PC-9 (cell line): ENCODE measurements around the gene JAML. TPM values are rescaled to one million over a fixed set of nuclear protein-coding genes. Genes with fewer than 3 reads are reported as not detected.

Experiments
- BruUV-seq: library from RNA; stranded (reverse); fragments of 400-500 nt; replicated peaks from 2 replicates; lab custom pipeline; 2021; lab: Mats Ljungman, UMichigan
- CTCF ChIA-PET: fragments of 300-600 bp; sonication (Branson Sonifier 250); formaldehyde crosslinking; loops from one replicate; lab custom pipeline; 2022; ENCODE audit warnings: antibody characterized with exemption; lab: Charles Lee
- POLR2A ChIA-PET: fragments of 300-600 bp; sonication (Branson Sonifier 250); formaldehyde crosslinking; loops from one replicate; lab custom pipeline; 2022; ENCODE audit warnings: antibody characterized with exemption; ENCODE audit not compliant: unreplicated experiment; lab: Charles Lee
- DNase-seq, 2 experiments: peaks; one replicate each; pipeline versions ENCODE4 v3.0.0 to v3.0.0-alpha.2; 2015 to 2022; ENCODE audit warnings: mixed read lengths in 1 of 2
- H2AFZ ChIP-seq: fragments of 200-600 bp; sonication (generic); 2 replicates; pipeline ENCODE4 v1.8.1; 2017; ENCODE audit warnings: antibody characterized with exemption
- H3F3A ChIP-seq: fragments of 200-600 bp; sonication (generic); 2 replicates; pipeline ENCODE4 v1.8.1; 2017; ENCODE audit warnings: antibody characterized with exemption, mild to moderate bottlenecking, low read depth; ENCODE audit not compliant: insufficient read depth
- H3K27ac ChIP-seq: fragments of 200-600 bp; sonication (generic); 2 replicates; pipeline ENCODE4 v1.6.1; 2016; ENCODE audit warnings: mixed run types
- H3K27me3 ChIP-seq: fragments of 200-600 bp; sonication (generic); 2 replicates; pipeline ENCODE4 v1.6.1; 2016; ENCODE audit warnings: low read depth, mixed run types; ENCODE audit not compliant: insufficient read depth
- H3K36me3 ChIP-seq: fragments of 200-600 bp; sonication (generic); 2 replicates; pipeline ENCODE4 v1.6.1; 2016; ENCODE audit warnings: low read depth, mixed run types
- H3K4me1 ChIP-seq: fragments of 200-600 bp; sonication (generic); replicated peaks from 2 replicates; pipeline ENCODE4 v1.6.1; 2016; ENCODE audit warnings: mixed run types; ENCODE audit not compliant: insufficient read depth
- H3K4me2 ChIP-seq: fragments of 200-600 bp; sonication (generic); 2 replicates; pipeline ENCODE4 v1.6.1; 2017; ENCODE audit warnings: mixed run types
- H3K4me3 ChIP-seq: fragments of 200-600 bp; sonication (generic); 2 replicates; pipeline ENCODE4 v1.6.1; 2016; ENCODE audit warnings: mixed run types
- H3K79me2 ChIP-seq: fragments of 200-600 bp; sonication (generic); 2 replicates; pipeline ENCODE4 v1.6.1; 2017; ENCODE audit warnings: low read depth, mixed run types
- H3K9me2 ChIP-seq: fragments of 200-600 bp; sonication (generic); 2 replicates; pipeline ENCODE4 v1.8.1; 2017; ENCODE audit warnings: mild to moderate bottlenecking; ENCODE audit not compliant: insufficient read depth
- H3K9me3 ChIP-seq: fragments of 200-600 bp; sonication (generic); 2 replicates; pipeline ENCODE4 v1.8.1; 2016; ENCODE audit warnings: low read depth; ENCODE audit not compliant: insufficient read depth
- H4K20me1 ChIP-seq: fragments of 200-600 bp; sonication (generic); 2 replicates; pipeline ENCODE4 v1.8.1; 2017; ENCODE audit not compliant: insufficient read depth
- EZH2 ChIP-seq: fragments of 200-600 bp; sonication (generic); IDR thresholded peaks from 2 replicates; pipeline ENCODE4 v1.8.0; 2017; ENCODE audit warnings: antibody characterized with exemption, low read depth
- intact Hi-C: fragments of 100-400 bp; cut with micrococcal nuclease; formaldehyde crosslinking; loops from one replicate; pipeline ENCODE4 v1.10.0; 2022; ENCODE audit not compliant: unreplicated experiment
- total RNA-seq: library from RNA; stranded (reverse); gene quantifications from 2 replicates; pipeline ENCODE4 v1.2.3, GENCODE V29; 2021
- TF ChIP-seq, protein P1 (sequence below): fragments of 200-600 bp; sonication (generic); conservative IDR thresholded peaks from 2 replicates; pipeline ENCODE4 v1.6.1; 2017; ENCODE audit warnings: mixed run types, antibody characterized with exemption, mild to moderate bottlenecking, moderate library complexity

JAML gene
- total RNA-seq, 1 experiment from 2014 or later: not detected

DNA sequence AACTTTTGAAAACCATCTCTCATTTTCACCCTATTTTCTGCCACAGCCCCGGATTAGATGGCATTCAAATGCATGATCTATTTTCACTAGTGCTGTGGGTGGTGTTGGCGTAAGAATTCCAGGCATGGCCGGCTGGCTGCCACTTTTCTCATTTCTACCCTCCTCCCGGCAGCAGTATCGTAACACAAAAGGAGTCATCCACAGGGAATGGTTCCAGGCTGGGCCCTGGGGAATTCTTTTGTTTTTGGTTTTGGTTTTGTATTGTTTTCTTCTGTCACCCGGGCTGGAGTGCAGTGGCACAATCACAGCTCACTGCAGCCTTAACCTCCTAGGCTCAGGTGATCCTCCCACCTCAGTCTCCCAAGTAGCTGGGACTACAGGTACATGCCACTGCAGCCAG, 13.8 kb downstream of the JAML start:
- intact Hi-C loops: no loop called here
- Histone ChIP-seq H4K20me1 (no peaks in the 10 kb centered on the region), H2AFZ (no peak overlapping the region), H3F3A (0 out of 2 replicates have a peak, but pooled peaks cover 7% of the 10 kb centered on the region), H3K4me2 (no peak overlapping the region), H3K9me2 (no peaks in the 10 kb centered on the region), H3K36me3 (no peaks in the 10 kb centered on the region), H3K79me2 (no peaks in the 10 kb centered on the region), H3K27me3 (no peaks in the 10 kb centered on the region), H3K9me3 (no peaks in the 10 kb centered on the region), H3K27ac (no peak overlapping the region), H3K4me1 (peaks cover 22% of the 10 kb centered on the region), H3K4me3 (no peak overlapping the region)
- no TSS peak for BruUV-seq
- no peak for TF ChIP-seq EZH2
- TF ChIP-seq, protein P1, sequence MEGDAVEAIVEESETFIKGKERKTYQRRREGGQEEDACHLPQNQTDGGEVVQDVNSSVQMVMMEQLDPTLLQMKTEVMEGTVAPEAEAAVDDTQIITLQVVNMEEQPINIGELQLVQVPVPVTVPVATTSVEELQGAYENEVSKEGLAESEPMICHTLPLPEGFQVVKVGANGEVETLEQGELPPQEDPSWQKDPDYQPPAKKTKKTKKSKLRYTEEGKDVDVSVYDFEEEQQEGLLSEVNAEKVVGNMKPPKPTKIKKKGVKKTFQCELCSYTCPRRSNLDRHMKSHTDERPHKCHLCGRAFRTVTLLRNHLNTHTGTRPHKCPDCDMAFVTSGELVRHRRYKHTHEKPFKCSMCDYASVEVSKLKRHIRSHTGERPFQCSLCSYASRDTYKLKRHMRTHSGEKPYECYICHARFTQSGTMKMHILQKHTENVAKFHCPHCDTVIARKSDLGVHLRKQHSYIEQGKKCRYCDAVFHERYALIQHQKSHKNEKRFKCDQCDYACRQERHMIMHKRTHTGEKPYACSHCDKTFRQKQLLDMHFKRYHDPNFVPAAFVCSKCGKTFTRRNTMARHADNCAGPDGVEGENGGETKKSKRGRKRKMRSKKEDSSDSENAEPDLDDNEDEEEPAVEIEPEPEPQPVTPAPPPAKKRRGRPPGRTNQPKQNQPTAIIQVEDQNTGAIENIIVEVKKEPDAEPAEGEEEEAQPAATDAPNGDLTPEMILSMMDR: no peak
- POLR2A ChIA-PET: interaction anchor here (0.6 kb wide), 1 partner anchor 64 kb away, joined by 6 read pairs; no protein-coding TSS in a partner anchor
- DNase-seq: no peak
- CTCF ChIA-PET: no interaction called here

DNA sequence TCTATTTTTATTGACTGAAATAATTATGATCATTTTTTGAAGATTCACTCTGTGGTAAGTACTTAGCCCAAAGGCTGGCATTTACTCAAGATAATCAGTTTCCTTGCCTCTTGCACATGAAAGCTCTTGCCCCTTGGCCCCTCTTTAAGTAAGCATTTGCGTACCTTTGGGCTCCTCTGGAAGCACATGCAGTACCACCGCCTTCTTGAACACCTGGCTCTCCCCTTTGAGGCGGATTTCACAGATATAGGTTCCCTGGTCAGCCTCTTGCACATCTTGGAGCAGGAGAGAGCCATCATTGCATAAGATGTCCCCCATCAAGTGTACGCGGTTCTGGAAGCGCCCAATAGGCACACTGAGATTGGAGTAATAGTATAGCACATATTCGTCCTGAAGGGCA, 14.5 kb downstream of the JAML start:
- H3K4me1 ChIP-seq: peaks cover 22% of the 10 kb centered on the region
- no TSS peak for BruUV-seq
- intact Hi-C loops: no loop called here

DNA sequence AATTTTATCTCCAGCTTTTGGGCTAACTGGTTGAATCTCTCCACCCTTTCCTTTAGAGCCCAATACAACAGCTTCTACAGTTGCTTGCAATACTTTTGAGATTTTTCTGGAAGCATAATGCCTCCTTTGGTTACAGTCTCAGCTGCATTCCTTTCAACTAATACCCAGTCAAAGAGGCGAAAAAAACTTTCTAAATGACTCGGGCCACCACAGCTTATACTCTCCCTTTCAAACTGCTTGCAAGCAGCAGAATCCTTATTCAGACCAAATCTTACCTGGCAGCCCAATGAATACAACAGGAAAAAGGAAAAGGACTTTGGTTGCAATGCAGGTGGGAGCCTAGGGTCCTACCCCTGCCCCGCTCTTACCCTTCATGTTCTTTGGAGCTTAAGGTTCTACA, 15.8 kb downstream of the JAML start:
- Histone ChIP-seq H3K9me2 (0 out of 2 replicates have a peak, but pooled peaks cover 3% of the 10 kb centered on the region), H3K9me3 (no peaks in the 10 kb centered on the region), H3F3A (0 out of 2 replicates have a peak, but pooled peaks cover 7% of the 10 kb centered on the region), H3K36me3 (no peaks in the 10 kb centered on the region), H3K79me2 (no peaks in the 10 kb centered on the region), H3K27me3 (no peaks in the 10 kb centered on the region), H3K27ac (no peak overlapping the region), H3K4me1 (peaks cover 18% of the 10 kb centered on the region), H3K4me2 (no peak overlapping the region), H4K20me1 (no peaks in the 10 kb centered on the region), H2AFZ (no peak overlapping the region), H3K4me3 (no peak overlapping the region)
- ChIA-PET CTCF (no interaction called here), POLR2A (no interaction called here)
- DNase-seq: no peak
- intact Hi-C loops: no loop called here
- TF ChIP-seq, protein P1: no peak
- TF ChIP-seq EZH2: no peak
- no TSS peak for BruUV-seq

More for the DNA sequence above, 14.5 kb downstream of the JAML start:
- Histone ChIP-seq H3F3A (0 out of 2 replicates have a peak, but pooled peaks cover 7% of the 10 kb centered on the region), H2AFZ (no peak overlapping the region), H3K27ac (no peak overlapping the region), H4K20me1 (no peaks in the 10 kb centered on the region), H3K4me3 (no peak overlapping the region), H3K79me2 (no peaks in the 10 kb centered on the region), H3K9me3 (no peaks in the 10 kb centered on the region), H3K36me3 (no peaks in the 10 kb centered on the region), H3K4me2 (no peak overlapping the region), H3K27me3 (no peaks in the 10 kb centered on the region), H3K9me2 (0 out of 2 replicates have a peak, but pooled peaks cover under 1% of the 10 kb centered on the region)
- DNase-seq: no peak
- ChIA-PET CTCF (no interaction called here), POLR2A (no interaction called here)
- TF ChIP-seq, protein P1: no peak
- TF ChIP-seq EZH2: no peak
